Peyer's patch (tissue), 4 donors: ENCODE results near the gene FAM200B.

ENCODE experiments used
- CTCF ChIP-seq, 6 experiments: fragments of 450-650 bp in 4 of 6; fragments of 200-600 bp in 2 of 6; sonication (generic) in 1 of 6; IDR thresholded peaks; one replicate each; pipeline ENCODE4 v1.5.1; 2017 to 2019; ENCODE audit warnings: antibody characterized with exemption in 6 of 6, mild to moderate bottlenecking in 3 of 6, moderate library complexity in 1 of 6
- POLR2A ChIP-seq, 2 donors: fragments of 450-650 bp; IDR thresholded peaks; one replicate each; pipeline ENCODE4 v1.5.1; 2017; ENCODE audit warnings: antibody characterized with exemption in 2 of 2, mild to moderate bottlenecking in 2 of 2, moderate library complexity in 2 of 2

GRCh38 chr4:15653420-15653819, 28.2 kb upstream of the FAM200B start:
- no peak for TF ChIP-seq CTCF (IDR thresholded peaks at IDR 0.05)
- no peak for TF ChIP-seq POLR2A (IDR thresholded peaks at IDR 0.05)
